Activated T-helper 2 cell treated with anti-CD3 and anti-CD28 coated beads, Interferon-gamma antibody, Interleukin-2, Interleukin-4, amounts not matched to agents 10 μg/mL and 5 μg/mL and 100 μg/mL, durations not matched to agents 14 hours and 24 hours and 36 hours (primary cell): ENCODE measurements around the gene ORC5. TPM values are rescaled to one million over a fixed set of nuclear protein-coding genes. Genes with fewer than 3 reads are reported as not detected.
"Not testable (repeated sequence)": the region's sequence is repeated elsewhere in the genome, so short reads cannot be mapped to it uniquely, and the experiment has no call there.

Experiments used
- DNase-seq: peaks from one replicate; pipeline ENCODE4 v3.0.0; 2021; ENCODE audit warnings: low spot score
- H3K27ac Mint-ChIP-seq: one replicate; pipeline ENCODE4 v1.8.0; 2021; ENCODE audit warnings: mixed read lengths
- H3K27me3 Mint-ChIP-seq: one replicate; pipeline ENCODE4 v1.8.0; 2021; ENCODE audit warnings: low read depth, mixed read lengths
- H3K36me3 Mint-ChIP-seq: one replicate; pipeline ENCODE4 v1.8.0; 2021; ENCODE audit warnings: low read depth, mixed read lengths
- H3K4me1 Mint-ChIP-seq: one replicate; pipeline ENCODE4 v1.8.0; 2021; ENCODE audit warnings: low read depth, mixed read lengths
- H3K4me3 Mint-ChIP-seq: one replicate; pipeline ENCODE4 v1.8.0; 2021; ENCODE audit warnings: low read depth, mild to moderate bottlenecking, moderate library complexity, mixed read lengths
- H3K9me3 Mint-ChIP-seq: one replicate; pipeline ENCODE4 v1.8.0; 2021; ENCODE audit warnings: mixed read lengths
- intact Hi-C: fragments of 100-400 bp; cut with micrococcal nuclease; formaldehyde crosslinking; loops from one replicate; pipeline ENCODE4 v1.15.1; 2023
- total RNA-seq: library from RNA; stranded (reverse); gene quantifications from 2 replicates; pipeline ENCODE4 v1.2.3, GENCODE V29; 2022

Gene ORC5
- total RNA-seq = 25.0 and 28.3 TPM in 2 replicates

DNA sequence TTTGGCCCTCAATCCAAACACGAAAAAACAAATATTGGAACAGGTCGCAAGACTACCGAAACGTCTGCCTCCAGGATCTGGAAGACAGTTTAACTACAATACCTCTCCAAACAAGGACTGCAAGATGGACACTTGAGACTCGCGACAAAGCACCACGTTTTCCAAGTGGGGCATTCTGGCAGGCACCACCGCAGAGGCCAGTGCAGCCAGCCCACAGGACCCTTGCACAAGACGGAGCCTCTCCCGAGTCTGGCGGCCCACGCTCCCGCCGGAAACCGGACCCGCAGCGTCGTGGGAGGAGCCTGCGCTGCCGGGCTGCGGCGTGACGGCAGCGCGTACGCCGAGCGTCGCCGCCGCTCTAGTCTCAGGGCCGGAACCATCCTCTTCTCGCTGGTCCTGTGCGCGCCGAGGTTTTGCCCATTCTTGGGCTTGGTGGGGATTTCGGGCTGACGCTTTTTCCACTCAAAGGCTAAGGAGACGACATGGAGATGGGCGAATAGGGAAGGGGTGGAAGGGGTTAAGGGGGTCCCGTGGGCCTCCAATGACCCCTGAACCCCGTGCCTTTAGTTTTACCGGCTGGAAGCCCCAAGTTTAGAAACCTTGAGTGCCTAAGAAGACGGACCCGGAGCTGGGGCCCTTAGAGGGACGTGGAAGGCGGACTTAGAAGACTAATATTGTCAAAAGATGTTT lies at the start of gene ORC5:
Gene ORC5, minus strand, starts transcription at position 283 of the 690 bp plus-strand sequence. Its CDS starts 109 bp downstream, at position 174.
- peaks cover 18% of the 10 kb centered on the region for H3K36me3 Mint-ChIP-seq
- H3K27ac Mint-ChIP-seq = peak within 1 kb of the TSS; percentile 90
- DNase-seq = peak; percentile 72

GRCh38 chr7:104255616-104256015 lies 47.8 kb upstream of the ORC5 start:
- H3K36me3 Mint-ChIP-seq = no peaks in the 10 kb centered on the region
- H3K9me3 Mint-ChIP-seq = no peaks in the 10 kb centered on the region
- H3K27ac Mint-ChIP-seq = no peak overlapping the region
- H3K27me3 Mint-ChIP-seq = peaks cover 1% of the 10 kb centered on the region
- H3K4me3 Mint-ChIP-seq = no peak overlapping the region
- intact Hi-C loops = no loop called here
- no peak for DNase-seq
- no peaks in the 10 kb centered on the region for H3K4me1 Mint-ChIP-seq

More for the DNA sequence above, at the start of gene ORC5:
- Mint-ChIP-seq H3K27me3 (peaks cover 12% of the 10 kb centered on the region), H3K4me1 (peaks cover 25% of the 10 kb centered on the region), H3K4me3 (peak within 1 kb of the TSS; percentile 94), H3K9me3 (peaks cover 4% of the 10 kb centered on the region)
- intact Hi-C loops = loop anchor here (5.0 kb wide), 2 partner anchors 71 to 866 kb away; partner anchors contain the start of gene DNAJC2

GRCh38 chr7:104255194-104255593 lies 47.4 kb upstream of the ORC5 start:
- Mint-ChIP-seq H3K27me3 (peaks cover 5% of the 10 kb centered on the region), H3K36me3 (no peaks in the 10 kb centered on the region), H3K27ac (no peak overlapping the region)

DNA sequence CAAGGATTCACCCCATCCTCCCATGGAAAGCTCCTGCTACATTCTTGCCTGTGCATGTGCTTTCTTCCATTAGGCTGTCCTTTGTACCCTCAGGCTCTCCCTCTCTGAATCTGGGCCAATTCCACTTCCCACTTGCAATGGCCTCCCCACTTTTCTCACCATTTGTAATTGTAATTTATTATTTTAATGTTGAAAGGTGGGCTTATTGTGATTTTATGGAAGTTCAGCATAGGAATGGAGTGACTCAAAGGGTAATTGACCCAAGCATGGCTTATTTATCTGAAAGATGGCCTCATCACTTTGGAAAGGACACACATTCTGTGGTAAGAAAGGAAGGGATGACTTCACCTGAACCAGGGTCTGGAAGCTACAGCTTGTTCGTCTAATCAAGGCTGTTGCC lies 46.9 kb upstream of the ORC5 start:
- no peak overlapping the region for H3K4me3 Mint-ChIP-seq
- no peaks in the 10 kb centered on the region for H3K36me3 Mint-ChIP-seq
- H3K4me1 Mint-ChIP-seq = no peaks in the 10 kb centered on the region
- no peaks in the 10 kb centered on the region for H3K9me3 Mint-ChIP-seq
- intact Hi-C loops = no loop called here
- DNase-seq = no peak
- H3K27me3 Mint-ChIP-seq = peaks cover 5% of the 10 kb centered on the region
- H3K27ac Mint-ChIP-seq = no peak overlapping the region

More at GRCh38 chr7:104255194-104255593, 47.4 kb upstream of the ORC5 start:
- Mint-ChIP-seq H3K9me3 (no peaks in the 10 kb centered on the region), H3K4me3 (no peak overlapping the region), H3K4me1 (no peaks in the 10 kb centered on the region)
- intact Hi-C loops = no loop called here
- DNase-seq = no peak

DNA sequence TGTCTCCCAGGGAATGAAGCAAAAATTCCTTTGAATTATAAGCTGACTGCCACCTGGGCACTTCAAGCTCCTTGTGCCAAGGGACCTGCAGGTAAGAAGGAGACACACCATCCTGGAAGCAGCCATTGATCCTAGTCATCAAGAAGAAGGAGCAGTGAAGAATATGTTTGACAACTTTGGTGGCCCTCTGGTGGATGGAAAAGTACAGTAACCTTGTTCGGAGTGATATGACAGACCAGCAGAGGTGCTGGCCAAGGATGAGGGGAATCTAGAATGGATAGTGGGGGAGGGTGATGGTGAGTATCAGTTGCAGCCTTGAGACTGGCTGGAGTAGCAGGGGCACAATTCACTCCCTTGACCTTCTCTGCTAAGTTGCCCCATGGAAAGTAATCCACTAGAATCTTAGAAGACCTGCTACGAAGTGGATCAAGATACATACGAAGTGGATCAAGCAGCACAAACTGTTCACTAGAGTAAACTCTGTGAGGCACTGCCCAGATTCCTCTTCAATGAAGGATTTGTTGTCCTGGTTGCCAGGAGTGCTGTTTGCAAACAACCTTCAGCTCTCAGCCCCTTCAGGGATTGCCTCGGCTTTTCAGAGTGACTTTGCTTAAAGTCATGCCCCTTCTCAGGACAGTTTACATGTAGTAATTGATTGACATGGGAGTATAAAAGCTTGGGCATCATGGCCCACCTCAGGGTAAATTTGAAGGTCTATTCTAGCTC lies 44.8 kb upstream of the ORC5 start:
- intact Hi-C loops = no loop called here
- no peaks in the 10 kb centered on the region for H3K9me3 Mint-ChIP-seq
- no peak overlapping the region for H3K4me3 Mint-ChIP-seq
- peaks cover 5% of the 10 kb centered on the region for H3K27me3 Mint-ChIP-seq
- no peak for DNase-seq
- H3K27ac Mint-ChIP-seq = no peak overlapping the region
- no peaks in the 10 kb centered on the region for H3K4me1 Mint-ChIP-seq
- H3K36me3 Mint-ChIP-seq = no peaks in the 10 kb centered on the region

GRCh38 chr7:104242638-104243037 lies 34.8 kb upstream of the ORC5 start:
- intact Hi-C loops = no loop called here
- Mint-ChIP-seq H3K27ac (no peak overlapping the region), H3K27me3 (peaks cover 20% of the 10 kb centered on the region), H3K9me3 (no peaks in the 10 kb centered on the region), H3K36me3 (no peaks in the 10 kb centered on the region), H3K4me1 (no peaks in the 10 kb centered on the region), H3K4me3 (no peak overlapping the region)
- no peak for DNase-seq

- H3K9me3 Mint-ChIP-seq = no peaks in the 10 kb centered on the region
- intact Hi-C loops = no loop called here
These were observed 33.9 kb upstream of the ORC5 start for GRCh38 chr7:104241538-104242209.

GRCh38 chr7:104241135-104241534 lies 33.3 kb upstream of the ORC5 start:
- H3K27ac Mint-ChIP-seq = no peak overlapping the region
- DNase-seq = no peak

More at GRCh38 chr7:104241538-104242209, 33.9 kb upstream of the ORC5 start:
- DNase-seq = no peak
- no peak overlapping the region for H3K27ac Mint-ChIP-seq
- H3K4me1 Mint-ChIP-seq = no peaks in the 10 kb centered on the region
- H3K4me3 Mint-ChIP-seq = no peak overlapping the region
- no peaks in the 10 kb centered on the region for H3K36me3 Mint-ChIP-seq
- H3K27me3 Mint-ChIP-seq = peaks cover 21% of the 10 kb centered on the region

GRCh38 chr7:104240401-104240800 lies 32.6 kb upstream of the ORC5 start:
- Mint-ChIP-seq H3K36me3 (no peaks in the 10 kb centered on the region), H3K4me3 (no peak overlapping the region), H3K9me3 (no peaks in the 10 kb centered on the region), H3K27ac (no peak overlapping the region), H3K27me3 (peaks cover 19% of the 10 kb centered on the region), H3K4me1 (no peaks in the 10 kb centered on the region)
- intact Hi-C loops = no loop called here
- DNase-seq = no peak

More at GRCh38 chr7:104241135-104241534, 33.3 kb upstream of the ORC5 start:
- Mint-ChIP-seq H3K9me3 (no peaks in the 10 kb centered on the region), H3K36me3 (no peaks in the 10 kb centered on the region), H3K4me1 (no peaks in the 10 kb centered on the region), H3K4me3 (no peak overlapping the region), H3K27me3 (peaks cover 22% of the 10 kb centered on the region)
- intact Hi-C loops = no loop called here

- H3K4me1 Mint-ChIP-seq, H3K4me3 Mint-ChIP-seq, H3K27ac Mint-ChIP-seq, H3K36me3 Mint-ChIP-seq, H3K9me3 Mint-ChIP-seq, DNase-seq: not testable (repeated sequence)
- intact Hi-C loops = loop anchor here (10.0 kb wide), 1 partner anchor 680 kb away; no protein-coding TSS in a partner anchor
- H3K27me3 Mint-ChIP-seq = peaks cover 17% of the 10 kb centered on the region
These were observed 27.2 kb upstream of the ORC5 start for GRCh38 chr7:104234990-104235389.

- no peaks in the 10 kb centered on the region for H3K9me3 Mint-ChIP-seq
- intact Hi-C loops = loop anchor here (1.0 to 10.0 kb wide), 2 partner anchors 617 to 683 kb away; no protein-coding TSS in a partner anchor
- no peaks in the 10 kb centered on the region for H3K4me1 Mint-ChIP-seq
- H3K36me3 Mint-ChIP-seq = no peaks in the 10 kb centered on the region
- H3K4me3 Mint-ChIP-seq = no peak overlapping the region
- H3K27ac Mint-ChIP-seq = no peak overlapping the region
- peak; percentile 14 for DNase-seq
- H3K27me3 Mint-ChIP-seq = peaks cover 29% of the 10 kb centered on the region
These were observed 23.5 kb upstream of the ORC5 start for GRCh38 chr7:104231054-104232046.

DNA sequence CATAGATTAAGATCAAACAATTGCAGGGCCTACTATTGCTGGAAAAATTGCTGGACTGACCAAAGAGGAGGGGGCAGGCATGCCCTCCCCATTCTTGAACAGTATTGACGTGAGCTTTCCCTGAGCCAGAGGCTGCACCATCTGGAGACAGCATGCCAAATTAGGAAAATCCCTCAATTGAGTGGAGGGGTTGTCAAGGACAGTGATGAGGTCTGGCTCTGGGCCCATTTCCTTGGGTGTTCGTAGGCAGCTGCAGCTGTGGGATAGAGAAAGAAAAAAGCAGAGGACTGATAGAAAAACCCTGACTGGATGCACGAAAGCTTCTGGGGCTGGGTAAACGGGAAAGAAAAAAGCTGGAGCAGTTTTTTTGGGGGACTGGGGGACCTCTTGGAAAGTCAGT lies 22.8 kb upstream of the ORC5 start:
- no peak overlapping the region for H3K4me3 Mint-ChIP-seq
- H3K9me3 Mint-ChIP-seq = no peaks in the 10 kb centered on the region
- H3K36me3 Mint-ChIP-seq = no peaks in the 10 kb centered on the region
- no peak overlapping the region for H3K27ac Mint-ChIP-seq
- H3K4me1 Mint-ChIP-seq = no peaks in the 10 kb centered on the region
- intact Hi-C loops = loop anchor here (1.0 to 10.0 kb wide), 2 partner anchors 618 to 684 kb away; no protein-coding TSS in a partner anchor
- peaks cover 29% of the 10 kb centered on the region for H3K27me3 Mint-ChIP-seq
- DNase-seq = no peak
